DMS53 (cell line): ENCODE results near the gene PLEKHM3.
"Not testable (repeated sequence)": the region's sequence is repeated elsewhere in the genome, so short reads cannot be mapped to it uniquely, and the experiment has no call there.

Experiments
- DNase-seq: peaks from one replicate; lab custom pipeline; 2025; lab: John Stamatoyannopoulos, UW

The PLEKHM3 gene

GRCh38 chr2:208037564-208038487 lies 12.5 kb upstream of the PLEKHM3 start:
- no peak for DNase-seq

- no peak for DNase-seq
These were observed 11.0 kb upstream of the PLEKHM3 start for GRCh38 chr2:208036357-208036756.

- DNase-seq: no peak
These were observed 9.3 kb upstream of the PLEKHM3 start for GRCh38 chr2:208034503-208035140.

- peak; percentile 82 for DNase-seq
These were observed 8.6 kb upstream of the PLEKHM3 start for GRCh38 chr2:208033701-208034502.

GRCh38 chr2:208031608-208032019 lies 6.3 kb upstream of the PLEKHM3 start:
- DNase-seq: no peak

GRCh38 chr2:208025814-208026184 lies 472 bp upstream of the PLEKHM3 start:
- DNase-seq: peak; percentile 52

GRCh38 chr2:208024091-208024490 lies 1.2 kb downstream of the PLEKHM3 start:
- no peak for DNase-seq

GRCh38 chr2:208020253-208020652 lies 5.1 kb downstream of the PLEKHM3 start:
- DNase-seq: no peak

GRCh38 chr2:208018124-208018712 lies 7.1 kb downstream of the PLEKHM3 start:
- not testable (repeated sequence) for DNase-seq

- no peak for DNase-seq
These were observed 7.6 kb downstream of the PLEKHM3 start for GRCh38 chr2:208017721-208018120.

- DNase-seq: peak; percentile 63
These were observed 9.9 kb downstream of the PLEKHM3 start for GRCh38 chr2:208015475-208015874.

GRCh38 chr2:208013285-208014178 lies 11.8 kb downstream of the PLEKHM3 start:
- DNase-seq: peak; percentile 81

GRCh38 chr2:208012449-208012848 lies 12.9 kb downstream of the PLEKHM3 start:
- DNase-seq: no peak

- no peak for DNase-seq
These were observed 14.8 kb downstream of the PLEKHM3 start for GRCh38 chr2:208010506-208010905.

- no peak for DNase-seq
These were observed 18.5 kb downstream of the PLEKHM3 start for GRCh38 chr2:208006833-208007232.

GRCh38 chr2:208006337-208006736 lies 19.0 kb downstream of the PLEKHM3 start:
- DNase-seq: no peak

- DNase-seq: no peak
These were observed 23.4 kb downstream of the PLEKHM3 start for GRCh38 chr2:208001924-208002323.

GRCh38 chr2:208000701-208001395 lies 24.5 kb downstream of the PLEKHM3 start:
- DNase-seq: no peak

GRCh38 chr2:207996848-207997247 lies 28.5 kb downstream of the PLEKHM3 start:
- no peak for DNase-seq

GRCh38 chr2:207995887-207996286 lies 29.4 kb downstream of the PLEKHM3 start:
- DNase-seq: no peak
